GM12872 (cell line): ENCODE results near the gene HNMT.

ENCODE experiments used
- TF ChIP-seq, protein P1 (sequence below): IDR thresholded peaks from 3 replicates; pipeline ENCODE4 v1.5.1; 2011; ENCODE audit warnings: low read depth, mild to moderate bottlenecking, low read length, moderate library complexity; ENCODE audit not compliant: insufficient read depth

Gene HNMT

DNA sequence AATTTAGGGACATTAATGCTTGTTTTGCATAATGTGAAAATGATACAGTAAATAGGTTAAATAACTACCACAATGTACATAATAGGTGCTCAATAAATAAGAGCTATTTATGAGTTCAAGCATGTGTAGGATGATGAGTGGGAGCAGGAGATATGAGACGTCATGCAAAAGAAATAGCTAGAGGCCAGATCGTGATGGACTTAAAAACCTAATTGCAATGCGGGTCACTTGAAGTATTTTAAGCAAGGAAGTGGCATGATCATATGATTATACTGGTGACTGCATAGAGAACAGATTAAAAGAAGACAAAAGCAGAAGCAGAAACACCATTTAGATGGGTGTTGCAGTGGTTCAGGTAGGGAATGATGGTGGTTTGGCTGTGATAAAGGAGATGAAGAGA, 78.0 kb downstream of the HNMT start:
- TF ChIP-seq, protein P1, sequence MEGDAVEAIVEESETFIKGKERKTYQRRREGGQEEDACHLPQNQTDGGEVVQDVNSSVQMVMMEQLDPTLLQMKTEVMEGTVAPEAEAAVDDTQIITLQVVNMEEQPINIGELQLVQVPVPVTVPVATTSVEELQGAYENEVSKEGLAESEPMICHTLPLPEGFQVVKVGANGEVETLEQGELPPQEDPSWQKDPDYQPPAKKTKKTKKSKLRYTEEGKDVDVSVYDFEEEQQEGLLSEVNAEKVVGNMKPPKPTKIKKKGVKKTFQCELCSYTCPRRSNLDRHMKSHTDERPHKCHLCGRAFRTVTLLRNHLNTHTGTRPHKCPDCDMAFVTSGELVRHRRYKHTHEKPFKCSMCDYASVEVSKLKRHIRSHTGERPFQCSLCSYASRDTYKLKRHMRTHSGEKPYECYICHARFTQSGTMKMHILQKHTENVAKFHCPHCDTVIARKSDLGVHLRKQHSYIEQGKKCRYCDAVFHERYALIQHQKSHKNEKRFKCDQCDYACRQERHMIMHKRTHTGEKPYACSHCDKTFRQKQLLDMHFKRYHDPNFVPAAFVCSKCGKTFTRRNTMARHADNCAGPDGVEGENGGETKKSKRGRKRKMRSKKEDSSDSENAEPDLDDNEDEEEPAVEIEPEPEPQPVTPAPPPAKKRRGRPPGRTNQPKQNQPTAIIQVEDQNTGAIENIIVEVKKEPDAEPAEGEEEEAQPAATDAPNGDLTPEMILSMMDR = no peak

DNA sequence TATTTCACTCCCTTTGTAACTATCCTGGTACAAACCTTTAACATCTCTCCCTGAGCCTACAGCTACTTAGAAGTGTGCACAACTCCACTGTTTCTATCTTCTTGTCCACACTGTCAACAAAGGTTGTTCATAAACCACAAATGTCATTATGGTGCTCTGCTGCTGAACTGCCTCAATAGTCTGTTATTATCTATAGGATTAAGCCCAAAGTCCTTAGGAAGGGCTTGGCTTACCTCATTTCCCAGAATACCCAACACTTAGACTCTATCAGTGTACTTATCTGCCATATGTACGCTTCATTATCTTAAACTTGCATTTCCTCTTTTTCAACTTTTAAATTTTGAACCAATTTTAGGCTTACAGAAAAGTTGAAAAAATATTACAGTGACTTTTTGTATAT, 94.2 kb downstream of the HNMT start:
- TF ChIP-seq, protein P1 = no peak

DNA sequence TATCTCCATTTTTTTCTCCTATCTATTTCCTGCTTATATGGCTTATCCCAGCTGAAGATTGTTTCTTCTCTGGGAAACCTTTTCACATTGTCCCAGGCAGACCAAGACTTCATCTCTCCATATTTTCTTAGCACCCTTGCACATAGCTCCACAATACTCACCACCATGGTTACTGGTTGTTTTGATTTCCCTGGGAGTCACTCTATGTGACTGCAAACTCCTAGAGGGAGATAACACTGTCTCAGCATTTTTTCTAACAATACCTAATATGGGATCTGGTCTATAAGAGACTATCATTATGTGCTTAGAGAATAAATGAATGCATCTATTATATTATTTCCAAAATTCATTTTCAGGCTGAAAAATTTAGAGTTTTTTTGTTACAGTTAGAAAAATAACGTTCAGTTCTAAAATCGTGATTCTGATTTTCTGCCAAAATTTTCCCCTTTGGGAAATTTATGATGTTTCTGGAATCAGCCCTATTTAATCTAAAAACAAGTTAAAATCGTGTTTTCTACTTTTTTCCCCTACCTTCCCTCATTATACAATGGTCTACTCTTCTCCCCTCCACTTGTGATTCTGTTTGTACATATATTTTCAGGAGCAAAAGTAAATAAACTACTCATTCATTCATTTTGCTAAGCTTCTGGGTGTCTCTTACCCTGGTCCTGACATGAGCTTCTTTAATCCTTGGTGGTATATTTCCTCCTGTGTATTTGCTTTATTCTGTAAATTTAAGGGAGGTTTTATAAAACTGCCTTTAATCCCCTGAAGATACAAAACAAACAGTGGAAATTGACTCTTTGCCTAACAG, 95.4 kb downstream of the HNMT start:
- TF ChIP-seq, protein P1 = no peak

DNA sequence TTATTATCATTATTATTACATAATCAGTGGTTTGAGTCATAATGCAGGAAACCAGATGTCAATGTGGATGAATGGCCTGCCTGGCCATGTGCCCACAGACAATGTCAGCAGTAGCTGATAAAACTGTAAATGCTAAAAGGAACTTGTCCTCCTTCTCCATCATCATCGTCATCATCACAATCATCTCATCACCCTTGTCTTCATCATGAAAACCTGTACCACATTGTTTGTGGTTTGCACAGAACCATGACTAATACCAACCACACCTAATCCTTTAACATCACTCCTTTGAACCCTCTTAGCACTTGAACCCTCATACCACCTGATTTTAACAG, 96.0 kb downstream of the HNMT start:
- TF ChIP-seq, protein P1 = no peak

DNA sequence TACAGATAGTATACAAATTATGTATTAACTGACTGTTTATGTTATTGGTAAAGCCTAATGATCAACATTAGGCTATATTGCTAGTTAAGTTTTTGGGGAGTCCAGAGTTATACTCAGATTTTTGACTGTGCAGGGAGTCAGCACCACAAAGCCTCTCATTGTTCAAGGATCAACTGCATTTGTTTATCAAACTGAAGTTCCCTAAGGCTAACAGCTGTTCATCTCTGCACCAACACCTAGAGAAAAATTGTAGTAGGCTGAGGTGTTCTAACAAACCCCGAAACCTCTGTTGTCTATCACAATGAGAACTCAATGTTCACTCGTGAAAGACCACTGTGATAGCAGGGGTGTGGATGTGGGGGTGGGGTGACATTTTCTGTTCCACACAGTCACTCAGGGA, 97.7 kb downstream of the HNMT start:
- TF ChIP-seq, protein P1 = no peak

DNA sequence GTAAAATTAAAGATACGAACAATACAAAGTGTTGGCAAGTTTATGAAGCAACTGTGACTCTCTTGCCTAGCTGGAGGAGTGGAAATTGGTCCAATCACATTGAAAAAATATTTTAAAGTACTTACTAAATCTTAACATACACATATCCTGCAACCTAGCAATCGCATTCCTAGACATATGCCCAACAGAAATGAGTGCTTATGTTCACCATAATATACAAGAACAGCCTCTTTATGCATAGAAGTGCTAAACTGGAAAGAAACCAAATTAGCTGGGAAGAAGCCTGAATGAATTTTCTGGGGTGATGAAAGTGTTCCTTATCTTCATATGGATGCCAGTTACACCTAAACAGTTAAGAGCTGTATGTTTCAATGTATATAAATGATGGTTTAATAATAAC, 98.9 kb downstream of the HNMT start:
- TF ChIP-seq, protein P1 = no peak
